ENCODE measurements around the gene HTN1.
"Not testable (repeated sequence)": the region's sequence is repeated elsewhere in the genome, so short reads cannot be mapped to it uniquely, and the experiment has no call there.

HTN1 gene

DNA sequence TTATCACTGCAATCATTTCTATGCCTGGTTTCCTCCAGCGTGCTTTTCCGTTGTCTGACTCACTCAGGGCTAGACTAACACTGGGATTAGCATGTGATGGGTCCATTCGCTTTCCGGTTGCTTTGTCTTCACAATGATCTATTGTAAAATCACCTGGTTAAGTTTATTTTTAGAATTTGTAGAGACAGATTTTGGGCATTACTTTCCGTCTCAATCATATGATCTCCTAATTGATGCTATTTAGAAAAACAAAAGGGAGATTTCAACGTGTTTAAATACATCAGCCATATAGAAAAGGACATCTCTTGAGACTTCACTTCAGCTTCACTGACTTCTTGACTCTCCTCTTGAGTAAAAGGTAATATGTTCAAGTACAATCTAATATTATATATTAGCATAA lies at the start of gene HTN1:
HTN1 (plus strand) TSS at position 301 of the 400 bp plus-strand sequence. CDS start 2,639 bp downstream, outside the sequence.
- H3K4me3 ChIP-seq (ENCODE audit: low read depth, low read length); DNase-seq (ENCODE audit: low read depth): not testable (repeated sequence)

DNA sequence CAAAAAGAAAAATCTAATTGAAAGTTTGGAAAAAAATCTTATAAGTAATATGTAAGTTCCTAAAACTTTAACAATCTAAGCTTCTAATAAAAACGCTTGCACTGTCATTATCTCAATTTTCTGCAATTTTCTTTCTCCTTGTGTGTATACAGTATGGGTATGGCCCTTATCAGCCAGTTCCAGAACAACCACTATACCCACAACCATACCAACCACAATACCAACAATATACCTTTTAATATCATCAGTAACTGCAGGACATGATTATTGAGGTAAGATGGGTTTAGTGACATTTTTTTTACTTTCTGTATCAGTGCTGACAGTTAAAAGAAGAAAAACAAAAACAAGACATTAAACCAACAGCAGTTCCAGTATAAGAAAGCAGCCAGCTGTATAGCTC lies 49.5 kb upstream of the HTN1 start:
- no peak for DNase-seq (ENCODE audit: low read depth)
- TF ChIP-seq POLR2A (IDR thresholded peaks at IDR 0.05; ENCODE audit: extremely low read depth, insufficient read length), result no peak
- TF ChIP-seq MYC (IDR thresholded peaks at IDR 0.05; ENCODE audit: low read depth, low read length), result no peak
- TF ChIP-seq, protein P1, sequence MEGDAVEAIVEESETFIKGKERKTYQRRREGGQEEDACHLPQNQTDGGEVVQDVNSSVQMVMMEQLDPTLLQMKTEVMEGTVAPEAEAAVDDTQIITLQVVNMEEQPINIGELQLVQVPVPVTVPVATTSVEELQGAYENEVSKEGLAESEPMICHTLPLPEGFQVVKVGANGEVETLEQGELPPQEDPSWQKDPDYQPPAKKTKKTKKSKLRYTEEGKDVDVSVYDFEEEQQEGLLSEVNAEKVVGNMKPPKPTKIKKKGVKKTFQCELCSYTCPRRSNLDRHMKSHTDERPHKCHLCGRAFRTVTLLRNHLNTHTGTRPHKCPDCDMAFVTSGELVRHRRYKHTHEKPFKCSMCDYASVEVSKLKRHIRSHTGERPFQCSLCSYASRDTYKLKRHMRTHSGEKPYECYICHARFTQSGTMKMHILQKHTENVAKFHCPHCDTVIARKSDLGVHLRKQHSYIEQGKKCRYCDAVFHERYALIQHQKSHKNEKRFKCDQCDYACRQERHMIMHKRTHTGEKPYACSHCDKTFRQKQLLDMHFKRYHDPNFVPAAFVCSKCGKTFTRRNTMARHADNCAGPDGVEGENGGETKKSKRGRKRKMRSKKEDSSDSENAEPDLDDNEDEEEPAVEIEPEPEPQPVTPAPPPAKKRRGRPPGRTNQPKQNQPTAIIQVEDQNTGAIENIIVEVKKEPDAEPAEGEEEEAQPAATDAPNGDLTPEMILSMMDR (IDR thresholded peaks at IDR 0.05; ENCODE audit: low read depth, low read length), result no peak
- TF ChIP-seq, protein P2, sequence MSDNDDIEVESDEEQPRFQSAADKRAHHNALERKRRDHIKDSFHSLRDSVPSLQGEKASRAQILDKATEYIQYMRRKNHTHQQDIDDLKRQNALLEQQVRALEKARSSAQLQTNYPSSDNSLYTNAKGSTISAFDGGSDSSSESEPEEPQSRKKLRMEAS (IDR thresholded peaks at IDR 0.05; ENCODE audit: low read depth, low read length), result no peak
- no peak overlapping the region for H3K4me3 ChIP-seq (ENCODE audit: low read depth, low read length)

DNA sequence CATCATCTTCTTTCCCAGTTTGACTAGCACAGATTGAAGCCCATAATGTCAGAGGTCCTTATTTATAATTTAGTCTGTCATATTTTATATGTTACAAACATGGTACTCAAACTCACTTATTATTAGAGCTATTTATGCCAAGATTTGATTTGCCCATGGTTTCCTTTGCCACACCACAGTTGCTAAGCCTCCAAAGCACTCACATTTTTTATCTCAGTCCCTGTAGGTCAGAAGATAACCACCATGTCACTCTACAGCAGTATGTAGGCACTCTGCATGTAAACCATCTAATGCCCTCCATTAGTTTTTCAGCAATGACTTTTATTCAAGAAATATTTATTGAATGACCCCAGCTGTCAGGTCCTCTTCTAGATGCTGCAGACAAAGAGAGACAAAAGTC lies 47.7 kb upstream of the HTN1 start:
- H3K4me3 ChIP-seq (ENCODE audit: low read depth, low read length), result no peak overlapping the region
- no peak for TF ChIP-seq MYC (IDR thresholded peaks at IDR 0.05; ENCODE audit: low read depth, low read length)
- TF ChIP-seq POLR2A (IDR thresholded peaks at IDR 0.05; ENCODE audit: extremely low read depth, insufficient read length), result no peak
- TF ChIP-seq, protein P2 (IDR thresholded peaks at IDR 0.05; ENCODE audit: low read depth, low read length), result no peak
- TF ChIP-seq, protein P1 (IDR thresholded peaks at IDR 0.05; ENCODE audit: low read depth, low read length), result no peak
- DNase-seq (ENCODE audit: low read depth), result no peak

DNA sequence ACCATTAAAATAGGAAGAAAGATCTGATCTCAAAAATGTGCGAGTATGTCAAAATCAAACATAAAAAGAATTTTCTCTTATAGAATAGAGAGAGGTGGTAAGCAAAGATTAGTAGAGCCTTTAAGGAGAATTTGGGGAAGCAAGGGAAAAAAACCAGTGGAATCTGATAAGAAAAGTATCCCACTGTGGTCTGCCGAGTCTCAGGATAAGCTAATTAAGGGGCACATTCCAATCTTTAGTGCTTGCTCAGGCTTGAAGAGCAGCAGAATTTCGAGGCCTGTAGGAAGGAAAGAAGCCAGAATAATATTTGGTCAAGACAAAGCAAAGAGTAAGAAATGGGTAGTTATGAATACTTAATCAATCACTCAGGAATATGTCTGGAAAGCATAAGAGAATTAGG lies 41.5 kb upstream of the HTN1 start:
- TF ChIP-seq POLR2A (IDR thresholded peaks at IDR 0.05; ENCODE audit: extremely low read depth, insufficient read length), result no peak
- TF ChIP-seq, protein P2 (IDR thresholded peaks at IDR 0.05; ENCODE audit: low read depth, low read length), result no peak
- TF ChIP-seq MYC (IDR thresholded peaks at IDR 0.05; ENCODE audit: low read depth, low read length), result no peak
- TF ChIP-seq, protein P1 (IDR thresholded peaks at IDR 0.05; ENCODE audit: low read depth, low read length), result no peak
- H3K4me3 ChIP-seq (ENCODE audit: low read depth, low read length), result no peak overlapping the region
- no peak for DNase-seq (ENCODE audit: low read depth)

DNA sequence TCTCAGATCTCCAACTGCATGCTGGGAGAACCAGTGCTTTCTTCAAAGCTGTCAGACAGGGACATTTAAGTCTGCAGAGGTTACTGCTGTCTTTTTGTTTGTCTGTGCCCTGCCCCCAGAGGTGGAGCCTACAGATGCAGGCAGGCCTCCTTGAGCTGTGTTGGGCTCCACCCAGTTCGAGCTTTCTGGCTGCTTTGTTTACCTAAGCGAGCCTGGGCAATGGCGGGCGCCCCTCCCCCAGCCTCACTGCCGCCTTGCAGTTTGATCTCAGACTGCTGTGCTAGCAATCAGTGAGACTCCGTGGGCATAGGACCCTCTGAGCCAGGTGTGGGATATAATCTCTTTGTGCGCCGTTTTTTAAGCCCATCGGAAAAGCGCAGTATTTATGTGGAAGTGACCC lies 31.2 kb upstream of the HTN1 start:
- H3K4me3 ChIP-seq (ENCODE audit: low read depth, low read length); DNase-seq (ENCODE audit: low read depth): not testable (repeated sequence)

DNA sequence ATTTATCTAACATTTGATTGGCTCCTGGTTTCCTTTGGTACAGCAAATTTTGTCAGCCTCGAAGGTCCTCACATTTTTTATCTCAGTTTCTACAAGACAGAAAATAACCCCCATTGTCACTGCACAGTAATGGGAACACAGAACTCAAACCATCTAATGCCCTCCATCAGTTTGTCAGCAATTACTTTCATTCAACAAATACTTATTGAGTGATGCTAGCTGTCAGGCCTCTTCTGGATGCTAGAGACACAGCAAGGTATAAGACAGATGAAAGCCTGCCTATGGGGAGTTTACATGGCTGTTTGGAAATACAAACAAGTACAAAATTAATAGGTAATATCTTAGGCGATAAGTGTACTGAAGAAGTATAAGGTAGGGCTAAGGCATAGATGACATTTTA lies 27.0 kb upstream of the HTN1 start:
- H3K4me3 ChIP-seq (ENCODE audit: low read depth, low read length), result no peak overlapping the region
- TF ChIP-seq, protein P1 (IDR thresholded peaks at IDR 0.05; ENCODE audit: low read depth, low read length), result no peak
- no peak for DNase-seq (ENCODE audit: low read depth)

DNA sequence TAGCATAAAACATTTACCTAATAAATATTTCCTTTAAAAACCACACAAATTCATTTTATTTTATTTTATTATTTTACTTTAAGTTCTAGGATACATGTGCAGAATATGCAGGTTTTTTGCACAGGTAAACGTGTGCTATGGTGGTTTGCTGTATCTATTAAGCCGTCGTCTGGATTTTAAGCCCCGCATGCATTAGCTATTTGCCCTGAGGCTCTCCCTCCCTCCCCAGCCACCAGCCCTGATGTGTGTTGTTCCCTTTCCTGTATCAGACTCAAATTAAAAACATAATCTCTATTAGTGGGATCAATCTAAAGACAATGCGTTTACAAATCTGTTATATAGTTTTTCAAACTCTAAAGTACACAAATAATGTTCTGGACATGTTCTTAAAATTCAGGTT lies 23.2 kb upstream of the HTN1 start:
- no peak overlapping the region for H3K4me3 ChIP-seq (ENCODE audit: low read depth, low read length)
- TF ChIP-seq POLR2A (IDR thresholded peaks at IDR 0.05; ENCODE audit: extremely low read depth, insufficient read length) (no peak), MYC (IDR thresholded peaks at IDR 0.05; ENCODE audit: low read depth, low read length) (no peak)
- TF ChIP-seq, protein P2 (IDR thresholded peaks at IDR 0.05; ENCODE audit: low read depth, low read length), result no peak
- TF ChIP-seq, protein P1 (IDR thresholded peaks at IDR 0.05; ENCODE audit: low read depth, low read length), result no peak
- no peak for DNase-seq (ENCODE audit: low read depth)

DNA sequence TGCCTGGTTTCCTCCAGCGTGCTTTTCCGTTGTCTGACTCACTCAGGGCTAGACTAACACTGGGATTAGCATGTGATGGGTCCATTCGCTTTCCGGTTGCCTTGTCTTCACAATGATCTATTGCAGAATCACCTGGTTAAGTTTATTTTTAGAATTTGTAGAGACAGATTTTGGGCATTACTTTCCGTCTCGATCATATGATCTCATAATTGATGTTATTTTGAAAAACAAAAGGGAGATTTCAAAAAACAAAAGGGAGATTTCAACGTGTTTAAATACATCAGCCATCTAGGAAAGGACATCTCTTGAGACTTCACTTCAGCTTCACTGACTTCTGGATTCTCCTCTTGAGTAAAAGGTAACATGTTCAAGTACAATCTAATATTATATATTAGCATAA lies 22.1 kb upstream of the HTN1 start, which contains the start of gene HTN3:
HTN3 (plus strand) TSS at position 301 of the 400 bp plus-strand sequence. CDS start 2,282 bp downstream, outside the sequence.
- DNase-seq (ENCODE audit: low read depth); H3K4me3 ChIP-seq (ENCODE audit: low read depth, low read length): not testable (repeated sequence)

DNA sequence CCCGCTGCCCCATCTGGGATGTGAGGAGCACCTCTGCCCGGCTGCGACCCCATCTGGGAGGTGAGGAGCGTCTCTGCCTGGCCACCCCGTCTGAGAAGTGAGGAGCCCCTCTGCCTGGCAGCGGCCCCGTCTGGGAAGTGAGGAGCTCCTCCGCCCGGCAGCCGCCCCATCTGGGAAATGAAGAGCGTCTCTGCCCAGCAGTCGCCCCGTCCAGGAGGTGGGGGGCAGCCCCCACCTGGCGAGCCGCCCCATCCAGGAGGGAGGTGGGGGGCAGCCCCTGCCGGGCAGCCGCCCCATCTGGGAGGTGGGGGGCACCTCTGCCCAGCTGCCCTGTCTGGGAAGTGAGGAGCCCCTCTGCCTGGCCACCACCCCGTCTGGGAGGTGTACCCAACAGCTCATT lies 12.7 kb upstream of the HTN1 start:
- not testable (repeated sequence) for DNase-seq (ENCODE audit: low read depth); H3K4me3 ChIP-seq (ENCODE audit: low read depth, low read length)

DNA sequence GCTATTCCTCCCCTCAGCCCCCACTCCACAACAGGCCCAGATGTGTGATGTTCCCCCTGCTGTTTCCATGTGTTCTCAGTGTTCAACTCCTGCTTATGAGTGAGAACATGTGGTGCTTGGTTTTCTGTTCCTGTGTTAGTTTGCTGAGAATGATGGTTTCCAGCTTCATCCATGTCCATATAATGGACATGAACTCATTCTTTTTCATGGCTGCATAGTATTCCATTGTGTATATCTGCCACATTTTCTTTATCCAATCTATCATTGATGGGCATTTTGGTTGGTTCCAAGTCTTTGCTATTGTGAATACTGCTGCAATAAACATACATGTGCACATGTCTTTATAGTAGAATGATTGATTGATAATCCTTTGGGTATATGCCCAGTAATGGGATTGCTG lies 10.3 kb upstream of the HTN1 start:
- not testable (repeated sequence) for H3K4me3 ChIP-seq (ENCODE audit: low read depth, low read length); DNase-seq (ENCODE audit: low read depth)
